ENCODE measurements around the gene JPH4. TPM values are rescaled to one million over a fixed set of nuclear protein-coding genes. Genes with fewer than 3 reads are reported as not detected.
A peak's percentile ranks its signal among the peaks of the same experiment; 100 is the strongest.

The JPH4 gene
- total RNA-seq, 2 donors from 2014 or later: 0.18 to 0.91 TPM

- Mint-ChIP-seq H3K9me3 (no peaks in the 10 kb centered on the region), H3K36me3 (ENCODE audit: low read depth) (peaks cover 26% of the 10 kb centered on the region), H3K4me1 (peaks cover 15% of the 10 kb centered on the region), H3K27ac (peak overlapping the region; percentile 39), H3K27me3 (ENCODE audit: insufficient read depth) (no peaks in the 10 kb centered on the region), H3K4me3 (peak overlapping the region; percentile 81)
- Histone ChIP-seq H3K4me3 (ENCODE audit: low read length) (peak overlapping the region; percentile 94), H3K9me3 (ENCODE audit: control insufficient read depth, low read length) (no peaks in the 10 kb centered on the region), H3K36me3 (ENCODE audit: control insufficient read depth, insufficient read depth, low read length) (peaks cover 43% of the 10 kb centered on the region), H3K27me3 (ENCODE audit: control insufficient read depth, insufficient read depth, low read length, poor library complexity, severe bottlenecking) (no peaks in the 10 kb centered on the region), H3K4me1 (ENCODE audit: control insufficient read depth, insufficient read depth, low read length) (no peaks in the 10 kb centered on the region), H3K27ac (ENCODE audit: low read depth, low read length) (no peak overlapping the region), H3K9ac (ENCODE audit: extremely low read depth, low read length, poor library complexity, severe bottlenecking) (peak overlapping the region; percentile 73)
- DNase-seq: no peak
- WGBS, 2 experiments (ENCODE audit: insufficient coverage in 1 of 2, insufficient read length in 1 of 2): 69 to 74% methylated on average over 16 to 17 of the region's 17 CpGs
- no peak for TF ChIP-seq CTCF (conservative IDR thresholded peaks at IDR 0.05)
Measured at GRCh38 chr14:23556700-23557440, 21.7 kb downstream of the JPH4 start.

GRCh38 chr14:23555882-23556699 is 22.5 kb downstream of the JPH4 start, which contains the start of gene THTPA:
TSS of gene THTPA (plus strand) at chr14:23556271. CDS start at chr14:23556758, 487 bp downstream.
- TF ChIP-seq CTCF (conservative IDR thresholded peaks at IDR 0.05): no peak
- Histone ChIP-seq H3K9ac (ENCODE audit: extremely low read depth, low read length, poor library complexity, severe bottlenecking) (peak within 1 kb of the TSS; percentile 73), H3K27me3 (ENCODE audit: control insufficient read depth, insufficient read depth, low read length, poor library complexity, severe bottlenecking) (no peaks in the 10 kb centered on the region), H3K9me3 (ENCODE audit: control insufficient read depth, low read length) (no peaks in the 10 kb centered on the region), H3K36me3 (ENCODE audit: control insufficient read depth, insufficient read depth, low read length) (peaks cover 35% of the 10 kb centered on the region), H3K4me3 (ENCODE audit: low read length) (peak within 1 kb of the TSS; percentile 94), H3K4me1 (ENCODE audit: control insufficient read depth, insufficient read depth, low read length) (no peaks in the 10 kb centered on the region), H3K27ac (ENCODE audit: low read depth, low read length) (peak within 1 kb of the TSS; percentile 57)
- peak within 1 kb of the TSS; percentile 81 for H3K4me3 Mint-ChIP-seq
- DNase-seq: peak; percentile 97
- no peaks in the 10 kb centered on the region for H3K27me3 Mint-ChIP-seq (ENCODE audit: insufficient read depth)
- H3K4me1 Mint-ChIP-seq: peaks cover 16% of the 10 kb centered on the region
- no peaks in the 10 kb centered on the region for H3K9me3 Mint-ChIP-seq
- WGBS, 2 experiments (ENCODE audit: insufficient coverage in 1 of 2, insufficient read length in 1 of 2): 3 to 4% methylated on average over 34 to 53 of the region's 54 CpGs
- peak within 1 kb of the TSS; percentile 82 for H3K27ac Mint-ChIP-seq
- peaks cover 21% of the 10 kb centered on the region for H3K36me3 Mint-ChIP-seq (ENCODE audit: low read depth)

GRCh38 chr14:23555533-23555881 is 23.1 kb downstream of the JPH4 start:
- Histone ChIP-seq H3K27ac (ENCODE audit: low read depth, low read length) (peak overlapping the region; percentile 57), H3K9ac (ENCODE audit: extremely low read depth, low read length, poor library complexity, severe bottlenecking) (no peak overlapping the region), H3K36me3 (ENCODE audit: control insufficient read depth, insufficient read depth, low read length) (peaks cover 29% of the 10 kb centered on the region), H3K4me3 (ENCODE audit: low read length) (peak overlapping the region; percentile 94), H3K9me3 (ENCODE audit: control insufficient read depth, low read length) (no peaks in the 10 kb centered on the region), H3K4me1 (ENCODE audit: control insufficient read depth, insufficient read depth, low read length) (no peaks in the 10 kb centered on the region), H3K27me3 (ENCODE audit: control insufficient read depth, insufficient read depth, low read length, poor library complexity, severe bottlenecking) (no peaks in the 10 kb centered on the region)
- Mint-ChIP-seq H3K36me3 (ENCODE audit: low read depth) (peaks cover 16% of the 10 kb centered on the region), H3K27me3 (ENCODE audit: insufficient read depth) (no peaks in the 10 kb centered on the region), H3K4me3 (peak overlapping the region; percentile 81), H3K27ac (peak overlapping the region; percentile 82), H3K4me1 (peaks cover 16% of the 10 kb centered on the region), H3K9me3 (no peaks in the 10 kb centered on the region)
- no peak for DNase-seq
- WGBS, 2 experiments (ENCODE audit: insufficient coverage in 1 of 2, insufficient read length in 1 of 2): 5% methylated on average over 10 of the region's 14 CpGs; no CpG with 5 or more reads in 1 of the 2 experiments
- TF ChIP-seq CTCF (conservative IDR thresholded peaks at IDR 0.05): no peak

Data from endodermal cell (in vitro differentiated cells).